ENCODE measurements around the gene ELF3. TPM values are rescaled to one million over a fixed set of nuclear protein-coding genes. Genes with fewer than 3 reads are reported as not detected.

ELF3 gene
- total and polyA plus RNA-seq, 2 of the 13 experiments (the other 11 are each of a cell fraction or from before 2014, with no cell fraction given): 11.5 to 55.1 TPM

GRCh38 chr1:202034683-202035462 lies 24.5 kb downstream of the ELF3 start (continued):
- TF ChIP-seq HNF1A (IDR thresholded peaks at IDR 0.05; ENCODE audit: low read depth) (peak; percentile 98), HNF1A (CRISPR knock-in tag; IDR thresholded peaks at IDR 0.05; ENCODE audit: borderline replicate concordance) (peak; percentile 99), ARID3A (IDR thresholded peaks at IDR 0.05; ENCODE audit: low read depth, low read length) (no peak), ZNF431 (CRISPR knock-in tag; IDR thresholded peaks at IDR 0.05; ENCODE audit: borderline replicate concordance, low read depth) (no peak), ATF4 (CRISPR knock-in tag; IDR thresholded peaks at IDR 0.05) (peak in 1 of 2 experiments; percentile 64; a peak in 2 of 4 replicates), ZNF790 (CRISPR knock-in tag; IDR thresholded peaks at IDR 0.05; ENCODE audit: borderline replicate concordance) (no peak), ATF7-NPFF (CRISPR knock-in tag; IDR thresholded peaks at IDR 0.05; ENCODE audit: low read depth) (no peak), PRDM4 (CRISPR knock-in tag; IDR thresholded peaks at IDR 0.05; ENCODE audit: borderline replicate concordance) (no peak), SKIL (CRISPR knock-in tag; IDR thresholded peaks at IDR 0.05; ENCODE audit: borderline replicate concordance) (no peak), ZNF468 (CRISPR knock-in tag; IDR thresholded peaks at IDR 0.05) (no peak), ZBTB42 (CRISPR knock-in tag; IDR thresholded peaks at IDR 0.05) (no peak), ZBTB39 (CRISPR knock-in tag; IDR thresholded peaks at IDR 0.05) (no peak)
